ENCODE results near the gene BMAL2.

Gene BMAL2

DNA sequence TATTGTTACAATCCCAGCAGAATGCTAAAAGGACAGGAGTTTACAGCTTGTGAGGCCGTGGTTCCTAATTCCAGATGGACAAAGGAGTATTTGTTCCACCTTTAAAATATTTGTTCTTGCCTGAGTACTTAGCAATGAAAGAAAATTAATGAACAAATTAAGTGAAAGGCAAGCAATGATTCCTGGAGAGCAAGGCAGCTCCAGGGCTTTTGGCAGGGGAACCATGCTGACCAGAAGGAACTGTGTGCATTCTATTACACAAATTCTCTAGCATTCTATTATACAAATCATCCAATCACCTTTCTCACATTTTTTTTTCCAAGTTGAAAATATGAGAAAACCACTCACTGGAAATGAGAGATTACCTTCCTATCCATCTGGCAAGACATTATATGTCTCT is 1.8 kb upstream of the BMAL2 start:
- no peak for DNase-seq

DNA sequence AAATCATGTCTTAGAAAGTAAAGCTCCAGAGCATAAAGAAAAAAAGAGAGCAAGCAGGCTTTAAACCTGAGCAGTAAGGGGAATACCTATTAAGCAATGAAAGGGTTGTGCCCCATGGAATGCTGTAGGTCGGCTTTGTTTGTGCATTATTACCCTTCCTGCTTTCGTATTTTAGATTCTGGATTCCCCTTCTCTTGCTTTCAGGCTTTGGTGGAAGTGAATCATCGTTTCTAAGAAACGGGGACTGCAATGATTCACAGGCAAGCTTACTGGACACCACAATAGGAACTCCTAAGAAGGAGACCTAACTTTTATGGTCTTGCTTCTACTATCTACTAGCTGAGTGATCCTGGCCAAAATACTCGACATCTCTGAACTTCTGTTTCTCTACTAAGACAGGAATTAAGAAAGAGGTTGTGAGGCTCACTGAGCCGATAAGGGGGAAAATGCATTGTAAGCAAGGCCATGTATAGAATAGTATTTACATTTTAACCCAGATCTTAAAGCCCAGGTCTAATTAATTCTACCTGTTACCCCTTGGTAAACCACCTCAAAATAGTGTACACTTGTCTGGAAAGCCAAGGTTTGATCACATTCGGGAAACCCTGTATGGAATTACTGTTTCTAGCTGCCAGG is 1.2 kb upstream of the BMAL2 start:
- DNase-seq = peak; percentile 29 to 47

DNA sequence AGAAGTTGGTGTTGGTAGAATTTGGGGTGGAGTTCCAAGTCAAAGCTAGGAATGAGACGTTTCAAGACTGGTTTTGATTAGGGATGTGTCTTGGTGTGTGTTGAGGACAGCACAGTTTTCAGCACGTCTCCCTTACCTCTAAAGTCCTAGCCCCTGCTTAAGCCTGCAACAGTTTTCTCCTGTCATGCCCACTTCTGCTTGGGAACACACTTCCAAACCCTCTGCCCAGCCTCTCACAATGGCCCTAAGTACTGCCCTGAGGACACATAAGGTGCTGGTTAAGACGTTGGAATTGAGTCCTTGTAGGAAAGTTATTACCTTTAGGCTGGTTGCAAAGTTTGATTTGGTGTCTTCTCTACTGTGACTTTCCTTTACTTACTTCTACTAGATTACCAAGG is 710 bp upstream of the BMAL2 start:
- DNase-seq = no peak

DNA sequence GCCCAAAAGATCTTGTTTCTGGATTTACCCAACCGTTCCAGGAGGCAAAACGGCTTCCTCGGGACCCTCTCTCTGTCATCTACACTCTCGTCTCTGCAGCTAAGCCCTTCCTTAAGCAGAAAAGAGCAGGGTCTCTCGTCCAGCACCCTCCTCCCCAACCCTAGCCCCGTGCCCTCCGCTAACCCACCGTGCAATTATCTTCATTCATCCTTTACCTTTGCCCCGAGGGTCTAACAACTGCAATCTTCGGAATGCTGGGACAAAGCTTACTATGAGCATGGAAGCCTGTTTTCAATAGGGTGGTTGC is 276 bp upstream of the BMAL2 start:
- DNase-seq = no peak

DNA sequence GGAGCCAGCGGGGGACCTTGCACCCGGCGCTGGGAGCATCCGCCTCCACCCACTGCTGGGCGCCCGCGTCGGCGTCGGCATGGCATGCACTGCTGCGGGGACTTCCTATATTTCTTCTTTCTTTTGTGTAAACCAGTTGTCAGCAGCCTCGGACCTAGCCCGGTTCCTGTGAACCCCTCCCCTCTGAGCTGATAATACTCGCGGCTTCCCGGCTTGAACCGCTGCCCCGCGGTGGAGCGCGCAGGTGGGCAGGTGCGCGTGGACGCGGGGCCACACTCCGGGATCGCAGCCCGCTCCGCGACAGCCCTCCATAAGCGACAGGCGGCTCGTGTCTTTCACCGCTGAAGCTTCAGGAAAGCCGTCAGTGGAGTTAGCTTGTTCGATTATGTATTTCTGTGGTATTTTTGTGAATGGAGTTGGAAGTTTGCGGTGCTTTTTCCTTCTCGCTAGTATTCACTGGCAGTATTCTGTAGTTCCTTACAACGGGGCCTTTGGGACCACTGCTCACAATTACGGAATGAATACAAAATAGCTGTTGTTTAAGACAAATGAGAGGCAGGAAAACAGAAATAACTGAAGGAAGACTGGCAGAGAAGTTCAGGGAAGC is 870 bp downstream of the BMAL2 start:
- DNase-seq = peak; percentile 29 to 53

DNA sequence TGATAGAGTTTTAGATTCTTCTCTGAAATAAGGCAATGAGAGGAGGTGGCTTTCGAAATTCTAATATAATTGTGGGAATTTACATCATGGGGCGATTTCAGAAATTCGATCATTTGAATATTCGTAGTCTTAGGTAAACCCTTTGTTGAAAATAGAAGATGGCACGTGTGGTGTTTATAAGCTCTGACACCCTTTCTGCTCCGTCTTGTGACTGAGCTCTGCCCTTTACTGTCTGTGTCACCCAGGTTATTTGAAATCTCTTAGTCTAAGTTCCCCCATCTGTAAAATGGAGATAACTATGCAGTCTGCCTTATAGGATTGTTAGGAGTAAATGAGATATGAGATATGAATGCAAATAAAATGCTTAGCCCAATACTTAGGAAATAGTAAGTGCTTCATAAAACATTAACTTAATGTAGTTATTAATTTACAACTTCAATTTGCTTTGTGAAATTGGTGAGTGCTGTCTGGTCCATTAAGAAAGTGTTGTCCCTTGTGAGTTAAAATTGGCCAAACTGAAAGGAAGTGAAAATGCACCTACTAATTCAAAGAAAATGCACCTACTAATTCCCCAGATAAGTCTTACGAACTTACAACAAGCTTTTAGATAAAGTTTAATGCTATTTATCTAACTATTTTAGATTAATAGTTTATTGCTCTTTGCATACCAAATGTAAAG is 1.5 kb downstream of the BMAL2 start:
- no peak for DNase-seq

DNA sequence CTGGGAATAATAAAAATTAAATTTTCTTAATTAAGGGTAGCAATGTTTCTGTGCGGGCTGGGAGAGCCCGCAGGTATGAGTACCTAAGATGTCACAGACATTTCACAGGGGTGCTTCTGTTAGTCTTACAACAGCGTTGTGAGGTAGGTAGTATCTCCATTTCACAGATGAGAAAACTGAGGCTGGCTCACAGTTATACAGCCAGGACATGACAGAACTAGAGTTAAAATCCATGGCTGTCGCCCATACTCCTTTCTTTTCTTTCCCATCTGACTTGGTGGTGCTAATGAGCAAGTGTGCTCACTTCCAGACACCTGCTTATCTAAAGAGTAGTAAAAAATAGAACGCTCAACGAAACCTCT is 2.1 kb downstream of the BMAL2 start:
- no peak for DNase-seq

DNA sequence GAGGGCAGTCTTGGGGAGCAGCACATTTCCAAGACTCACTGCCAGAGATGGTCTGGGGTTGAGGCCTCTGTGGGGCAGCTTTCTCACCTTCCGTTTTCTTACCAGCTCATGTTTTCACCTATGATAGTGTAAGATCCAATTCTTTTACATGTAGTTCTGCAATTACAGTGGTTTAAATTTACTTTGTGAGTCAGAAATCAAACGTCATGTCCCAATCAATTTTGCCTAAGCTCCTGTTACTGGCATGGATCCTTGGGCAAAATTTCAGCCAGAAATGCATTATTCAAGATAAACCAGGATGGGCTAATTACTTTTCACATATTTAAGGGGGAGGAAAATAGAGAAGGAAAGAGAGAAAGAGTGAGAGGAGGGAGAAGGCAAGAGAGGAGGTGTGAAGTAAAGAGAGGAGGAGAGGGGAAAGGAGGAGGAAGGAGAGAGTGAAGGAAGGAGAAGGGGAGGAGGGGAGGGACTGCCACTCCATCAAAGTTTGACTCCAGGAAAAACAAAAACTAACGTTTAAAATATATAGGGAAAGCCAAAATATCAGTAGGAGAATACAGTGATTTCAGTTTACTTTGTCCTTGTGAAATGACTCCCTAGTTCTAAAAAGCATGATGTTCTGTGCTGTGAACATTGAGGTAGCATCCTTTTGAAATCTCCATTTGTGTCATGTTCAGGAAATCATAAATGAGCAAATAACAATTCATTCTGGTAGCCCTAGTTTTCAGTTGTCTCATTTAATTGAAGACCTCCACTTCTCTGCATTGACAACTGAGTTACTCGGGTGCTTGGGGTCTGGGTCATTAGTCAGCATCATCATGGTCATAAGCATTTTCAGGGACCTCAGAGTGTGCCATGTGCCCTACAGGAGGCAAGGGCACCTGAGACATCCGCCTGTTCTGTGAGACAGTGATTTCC is 3.0 kb downstream of the BMAL2 start:
- no peak for DNase-seq

DNA sequence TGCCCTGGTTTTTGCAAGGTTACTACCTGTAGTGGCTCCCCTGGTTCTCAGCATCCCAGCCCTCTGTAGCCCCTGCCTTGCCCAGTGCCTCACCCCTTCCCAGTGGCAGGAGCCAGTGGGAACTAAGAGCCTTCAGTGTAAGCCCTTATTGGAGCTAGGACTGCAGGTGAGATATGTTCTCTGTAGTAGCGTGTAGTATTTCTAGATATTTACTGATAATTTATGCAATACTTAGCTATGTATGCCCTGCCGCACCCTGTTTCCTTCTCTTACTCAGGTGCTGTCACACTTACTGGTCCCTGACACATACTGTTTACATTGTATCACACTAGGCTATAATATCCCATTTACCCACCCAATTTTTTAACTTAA is 3.6 kb downstream of the BMAL2 start:
- DNase-seq = no peak

DNA sequence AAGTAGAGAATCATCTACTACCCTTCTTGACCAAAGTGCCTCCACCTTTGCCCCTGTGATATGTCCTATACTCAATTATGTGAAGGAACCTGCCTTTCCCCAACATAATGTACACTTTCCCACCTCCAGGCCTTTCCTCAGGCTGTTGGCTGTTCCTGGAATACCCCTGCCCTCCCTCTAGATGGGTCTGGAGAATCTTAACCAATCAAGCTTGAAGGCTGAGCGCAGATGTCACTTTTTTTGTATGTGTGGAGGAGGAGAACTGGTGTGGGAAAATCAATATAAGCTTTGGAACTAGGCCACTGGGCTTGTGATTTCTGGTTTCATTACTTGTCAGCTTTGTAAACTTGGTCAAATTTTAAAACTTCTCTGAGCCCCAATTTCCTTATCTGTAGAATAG is 4.7 kb downstream of the BMAL2 start:
- DNase-seq = no peak

DNA sequence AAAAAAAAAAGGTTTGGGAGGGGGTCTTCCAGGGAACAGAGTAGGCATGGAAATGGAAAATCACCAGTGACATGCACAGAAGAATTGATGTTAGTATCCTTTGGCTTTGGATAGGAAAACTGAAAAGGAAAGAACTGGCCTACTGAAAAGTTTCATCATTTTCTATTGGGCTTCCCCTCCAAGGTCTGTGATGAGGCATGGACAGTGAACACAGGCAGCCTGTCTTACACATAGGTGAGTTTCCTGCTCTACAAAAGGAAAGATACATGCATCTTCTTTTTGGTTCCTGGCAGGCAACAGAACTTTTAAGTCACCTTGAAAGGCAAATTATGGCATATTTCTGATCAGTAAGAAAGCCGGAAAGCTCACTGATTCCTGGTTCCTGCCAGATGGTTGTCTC is 5.8 kb downstream of the BMAL2 start:
- no peak for DNase-seq

DNA sequence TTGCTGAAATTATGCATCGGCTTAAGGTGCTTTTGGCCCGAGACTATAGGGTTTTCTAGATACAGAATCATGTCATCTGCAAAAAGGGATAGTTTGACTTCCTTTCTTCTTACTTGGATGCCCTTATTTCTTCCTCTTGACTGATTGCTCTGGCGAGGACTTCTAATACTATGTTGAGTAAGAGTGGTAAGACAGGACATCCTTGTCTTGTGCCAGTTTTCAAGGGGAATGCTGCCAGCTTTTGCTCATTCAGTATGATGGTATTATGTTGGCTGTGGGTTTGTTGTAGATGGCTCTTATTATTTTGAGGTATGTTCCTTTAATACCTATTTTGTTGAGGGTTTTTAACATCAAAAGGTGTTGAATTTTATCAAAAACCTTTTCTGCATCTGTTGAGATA is 8.3 kb downstream of the BMAL2 start:
- no peak for DNase-seq

DNA sequence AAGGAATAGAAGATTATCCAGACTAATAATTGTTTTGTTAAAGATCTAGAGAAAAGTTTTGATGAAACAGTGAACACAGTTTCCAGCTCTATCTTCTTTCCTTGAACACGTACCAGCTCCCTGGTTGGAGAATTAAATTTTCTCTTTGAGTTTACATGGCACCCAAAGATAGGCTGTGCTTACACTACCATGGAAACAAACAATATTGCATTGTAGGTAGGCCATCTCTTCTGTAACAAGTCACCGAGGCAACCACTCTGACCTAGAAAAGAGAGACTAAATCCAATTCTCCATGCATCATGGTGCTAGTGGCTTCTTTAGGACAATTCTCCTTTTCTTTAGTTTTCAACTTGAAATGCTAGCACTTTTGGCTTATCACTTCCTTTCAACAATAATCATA is 9.9 kb downstream of the BMAL2 start:
- DNase-seq = no peak

DNA sequence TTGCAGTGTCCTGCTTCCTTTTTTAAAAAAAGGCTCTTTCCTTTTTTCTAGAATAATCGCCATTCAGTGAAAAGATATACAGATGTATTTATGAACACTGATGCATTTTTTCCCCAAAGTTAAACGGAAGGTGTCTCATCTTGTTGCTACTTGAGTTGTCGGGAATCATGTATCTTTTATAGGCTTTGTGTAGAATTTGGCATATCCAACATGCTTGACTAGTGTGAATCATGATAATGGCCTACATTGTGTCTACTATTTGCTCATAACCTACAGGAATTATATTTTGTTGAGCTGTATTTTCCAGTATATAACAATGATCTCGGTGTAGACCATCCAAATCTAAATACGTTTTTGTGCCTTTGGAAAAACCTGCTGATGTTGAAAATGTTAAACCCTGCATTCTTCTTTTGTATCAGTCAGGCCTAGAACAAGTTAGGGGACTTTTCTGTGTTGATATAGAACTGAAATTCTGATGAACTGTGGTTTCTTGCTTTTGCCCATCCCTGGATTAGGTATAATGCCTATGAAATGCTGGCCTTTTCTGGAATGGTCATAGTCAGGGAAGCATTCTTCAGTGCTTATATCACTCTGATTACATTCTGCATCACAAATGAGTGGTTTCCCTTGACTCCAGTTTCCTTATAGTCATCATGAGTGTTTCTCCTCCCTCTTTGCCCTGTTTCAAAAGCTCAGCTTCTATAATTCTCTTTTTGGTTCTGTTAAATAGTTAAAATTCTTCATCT is 10.8 kb downstream of the BMAL2 start:
- no peak for DNase-seq

DNA sequence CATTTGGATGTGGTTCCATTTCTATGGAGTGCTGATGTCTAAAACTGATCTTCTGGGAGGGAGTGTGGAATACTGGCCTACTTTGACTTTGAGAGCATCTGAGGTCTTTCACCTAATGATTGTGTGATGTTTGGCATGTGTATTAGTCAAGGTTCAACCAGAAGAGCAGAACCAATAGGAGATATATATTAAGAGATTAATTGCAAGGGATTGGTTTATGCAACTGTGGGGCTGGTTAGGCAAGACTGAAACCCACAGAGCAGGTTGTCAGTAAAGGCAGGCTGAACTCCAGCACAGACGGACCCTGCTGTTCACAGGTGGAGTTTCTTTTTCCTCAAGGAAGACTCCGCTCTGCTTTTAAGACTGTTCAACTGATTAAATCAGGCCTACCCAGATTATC is 11.6 kb downstream of the BMAL2 start:
- DNase-seq = no peak

DNA sequence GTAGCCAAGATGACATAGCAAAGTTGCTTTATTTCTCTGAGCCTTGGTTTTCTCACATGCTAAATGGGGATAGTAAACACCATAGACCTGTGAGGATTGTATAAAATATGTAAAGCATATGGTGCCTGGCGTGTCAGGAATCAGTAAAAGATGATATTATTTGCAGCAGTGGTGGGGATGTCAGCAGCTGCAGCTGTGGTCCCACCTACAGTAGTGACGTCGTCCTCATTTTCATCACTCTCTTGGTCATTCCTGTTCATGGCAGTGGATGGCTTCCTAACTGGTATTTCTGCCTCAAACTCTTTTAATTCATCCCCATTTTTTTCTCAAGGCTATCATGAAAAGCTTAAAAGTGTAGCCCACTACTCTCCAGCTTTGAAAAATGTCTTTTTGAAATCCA is 12.1 kb downstream of the BMAL2 start:
- DNase-seq = no peak

DNA sequence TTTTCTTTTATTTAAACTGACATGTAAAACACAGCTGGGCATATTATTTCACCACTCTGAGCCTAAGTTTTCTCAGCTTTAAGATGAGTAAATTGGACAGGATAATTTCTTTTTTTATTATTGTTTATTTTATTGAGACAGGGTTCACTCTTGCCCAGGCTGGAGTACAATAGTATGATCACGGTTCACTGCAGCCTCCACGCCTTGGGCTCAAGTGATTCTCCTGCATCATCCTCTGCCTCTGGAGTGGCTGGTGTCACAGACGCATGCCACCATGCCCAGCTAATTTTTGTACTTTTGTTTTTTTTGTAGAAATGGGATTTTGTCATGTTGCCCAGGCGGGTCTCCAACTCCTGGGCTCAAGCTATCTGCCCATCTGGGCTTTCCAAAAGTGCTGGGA is 12.7 kb downstream of the BMAL2 start:
- no peak for DNase-seq

DNA sequence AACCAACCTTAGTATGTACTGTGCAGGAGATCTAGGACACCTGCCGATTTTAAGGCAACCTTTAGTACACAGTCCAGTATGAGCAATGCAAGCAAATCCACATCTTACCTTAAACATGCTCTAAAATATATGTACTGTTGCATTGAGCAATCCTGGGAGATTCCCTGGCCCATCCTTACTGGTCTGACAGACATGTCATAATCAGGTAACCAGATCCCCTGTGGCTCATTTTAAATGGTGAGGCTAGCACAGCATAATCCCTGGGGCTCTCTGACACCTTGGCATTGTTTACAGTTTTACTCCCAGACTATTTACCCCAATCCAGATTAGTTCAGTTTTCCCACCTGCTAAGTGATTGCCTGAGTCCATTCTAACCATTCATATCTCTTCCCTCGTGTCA is 15.1 kb downstream of the BMAL2 start:
- DNase-seq = no peak

DNA sequence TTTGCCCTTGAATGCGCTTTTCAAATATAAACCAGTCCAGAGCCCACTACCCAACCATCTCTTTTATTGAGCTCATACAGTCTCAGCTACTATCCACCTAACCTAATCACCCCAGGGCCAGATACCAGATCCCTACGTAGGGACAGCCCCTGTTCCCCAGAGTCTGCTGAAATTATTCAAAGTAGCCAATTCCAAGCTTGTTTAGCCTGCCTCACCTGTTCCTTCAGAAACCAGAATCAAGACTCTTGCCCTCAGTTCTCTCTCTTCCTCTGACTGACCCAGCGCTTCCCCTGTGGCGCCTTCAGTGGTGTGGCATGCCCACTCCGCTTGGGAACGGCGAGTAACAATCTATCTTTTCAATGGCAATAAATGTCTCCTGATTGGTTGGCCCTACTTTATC is 18.8 kb downstream of the BMAL2 start:
- DNase-seq = no peak

DNA sequence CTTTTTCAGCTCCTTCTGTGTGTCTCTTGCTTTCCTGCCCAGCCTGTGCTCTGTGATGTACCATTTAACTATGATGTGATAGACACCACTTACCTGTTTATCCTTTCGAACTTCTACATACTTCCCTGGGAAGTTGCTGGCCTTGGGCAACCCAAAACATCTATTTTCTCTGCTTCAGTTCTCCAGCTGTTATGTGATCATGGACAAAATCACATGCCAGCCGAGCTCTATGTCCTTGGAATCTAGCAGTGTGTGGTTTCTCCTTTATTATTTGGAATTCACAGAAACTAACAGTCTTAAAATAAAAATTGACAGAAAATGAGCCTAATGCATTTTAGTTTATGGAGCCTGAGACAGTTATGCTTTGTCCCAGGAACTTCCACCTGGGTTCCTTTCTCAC is 22.9 kb downstream of the BMAL2 start:
- no peak for DNase-seq

DNA sequence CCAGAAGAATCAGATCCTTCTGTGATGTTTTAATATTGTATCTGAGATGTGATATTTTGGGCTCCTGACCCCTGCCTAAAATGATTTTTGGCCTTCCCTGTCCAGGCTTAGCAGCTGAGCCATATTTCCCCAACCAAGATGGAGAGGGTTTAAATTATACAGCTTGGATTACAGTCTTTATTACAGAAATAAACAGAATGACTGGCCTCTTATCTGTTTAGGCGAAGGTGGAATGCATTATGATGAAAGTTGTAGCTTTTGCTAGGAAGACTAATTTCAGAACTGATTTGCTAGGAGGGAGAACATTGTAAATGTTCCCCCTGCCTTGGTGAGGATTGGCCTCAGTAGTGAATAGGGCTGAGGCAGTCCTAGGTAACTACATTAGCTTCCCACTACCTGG is 23.3 kb downstream of the BMAL2 start:
- no peak for DNase-seq

DNA sequence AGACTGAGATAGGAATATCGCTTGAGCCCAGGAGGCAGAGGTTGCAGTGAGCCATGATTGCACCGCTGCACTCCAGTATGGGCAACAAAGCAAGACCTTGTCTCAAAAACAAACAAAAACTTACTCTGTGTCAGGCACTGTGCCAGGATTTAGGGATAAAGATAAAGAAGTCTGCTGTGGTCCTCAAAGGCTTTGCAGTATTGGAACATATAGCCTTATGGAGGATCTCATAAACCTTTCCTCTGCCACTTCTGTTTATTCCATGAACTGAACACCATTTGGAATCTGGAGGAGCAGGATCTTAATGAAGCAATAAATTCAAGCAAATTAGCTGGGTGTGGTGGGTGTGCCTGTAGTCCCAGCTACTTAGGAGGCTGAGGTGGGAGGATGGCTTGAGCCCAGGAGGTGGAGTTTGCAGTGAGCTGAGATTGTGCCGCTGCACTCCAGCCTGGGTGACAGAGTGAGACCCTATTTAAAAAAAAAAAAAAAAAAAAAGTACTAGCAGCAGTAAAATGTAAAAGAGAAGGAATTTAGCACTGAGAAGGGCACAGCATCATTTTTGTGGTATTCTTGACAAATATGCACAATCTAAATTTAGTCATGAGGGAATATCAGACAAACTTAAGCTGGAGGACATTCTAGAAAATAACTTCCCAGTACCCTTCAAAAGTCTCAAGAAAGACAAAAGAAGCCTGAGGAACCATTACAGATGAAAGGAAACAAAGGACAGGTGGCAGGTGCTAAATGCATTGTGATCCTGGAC is 27.1 kb downstream of the BMAL2 start:
- no peak for DNase-seq

DNA sequence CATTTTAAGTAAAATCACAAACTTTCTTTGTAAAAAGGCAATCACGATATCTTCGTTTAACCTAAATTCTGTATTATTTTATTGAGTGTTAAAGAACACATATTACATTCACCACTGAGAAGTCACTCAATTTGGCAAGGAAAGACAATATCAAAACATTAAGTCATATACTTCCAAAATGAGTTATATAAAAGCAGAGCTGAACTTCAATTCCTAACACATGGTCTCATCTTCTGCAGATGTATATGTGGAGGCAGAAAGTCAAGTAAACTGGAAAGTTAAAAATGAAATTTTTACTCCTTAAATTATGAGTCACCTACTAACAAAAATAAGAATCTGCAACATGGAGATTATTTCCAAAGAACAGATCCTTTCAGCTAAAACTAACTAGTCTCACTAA is 28.7 kb downstream of the BMAL2 start:
- DNase-seq = no peak

Data from CD4-positive, alpha-beta T cell treated with Interferon alpha-2 for 1 hour (primary cell).